GM10248 (cell line): ENCODE data around the gene CPNE9.

ENCODE experiments used
- CTCF ChIA-PET: fragments of 300-600 bp; sonication (Branson Sonifier 250); formaldehyde crosslinking; extraction: SDS; loops from one replicate; lab custom pipeline; 2021; ENCODE audit warnings: antibody characterized with exemption; lab: Yijun Ruan, JAX
- POLR2A ChIA-PET: fragments of 350-650 bp; sonication (Branson Sonifier 250); formaldehyde crosslinking; extraction: SDS; loops from one replicate; lab custom pipeline; 2020; ENCODE audit warnings: antibody characterized with exemption; lab: Yijun Ruan, JAX
- DNase-seq: peaks from one replicate; pipeline ENCODE4 v3.0.0; 2012; ENCODE audit errors: extremely low spot score
- TF ChIP-seq, protein P1 (sequence below): IDR thresholded peaks from 2 replicates; pipeline ENCODE4 v1.5.1; 2012; ENCODE audit warnings: mild to moderate bottlenecking, low read depth; ENCODE audit errors: extremely low read depth, missing control alignments, control extremely low read depth

CPNE9 gene

DNA sequence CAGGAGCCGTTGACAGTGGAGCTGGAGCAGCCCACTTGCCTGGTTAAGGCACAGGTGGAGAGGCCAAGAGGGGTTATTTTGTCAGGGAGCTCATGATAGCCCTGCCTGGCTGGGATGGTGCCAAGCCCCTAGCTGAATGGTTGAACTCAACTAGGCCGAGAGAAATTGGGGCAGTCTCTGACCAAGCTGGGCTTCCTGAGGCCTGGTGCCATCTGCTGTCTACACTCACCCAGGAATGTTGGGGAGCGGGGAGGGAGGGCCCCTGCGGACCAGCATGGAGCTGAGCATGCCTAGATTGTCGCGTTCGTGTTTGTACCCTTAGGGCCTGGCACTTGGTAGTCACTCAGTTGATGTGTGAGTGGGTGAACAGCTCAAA lies 29.1 kb downstream of the CPNE9 start:
- TF ChIP-seq, protein P1, sequence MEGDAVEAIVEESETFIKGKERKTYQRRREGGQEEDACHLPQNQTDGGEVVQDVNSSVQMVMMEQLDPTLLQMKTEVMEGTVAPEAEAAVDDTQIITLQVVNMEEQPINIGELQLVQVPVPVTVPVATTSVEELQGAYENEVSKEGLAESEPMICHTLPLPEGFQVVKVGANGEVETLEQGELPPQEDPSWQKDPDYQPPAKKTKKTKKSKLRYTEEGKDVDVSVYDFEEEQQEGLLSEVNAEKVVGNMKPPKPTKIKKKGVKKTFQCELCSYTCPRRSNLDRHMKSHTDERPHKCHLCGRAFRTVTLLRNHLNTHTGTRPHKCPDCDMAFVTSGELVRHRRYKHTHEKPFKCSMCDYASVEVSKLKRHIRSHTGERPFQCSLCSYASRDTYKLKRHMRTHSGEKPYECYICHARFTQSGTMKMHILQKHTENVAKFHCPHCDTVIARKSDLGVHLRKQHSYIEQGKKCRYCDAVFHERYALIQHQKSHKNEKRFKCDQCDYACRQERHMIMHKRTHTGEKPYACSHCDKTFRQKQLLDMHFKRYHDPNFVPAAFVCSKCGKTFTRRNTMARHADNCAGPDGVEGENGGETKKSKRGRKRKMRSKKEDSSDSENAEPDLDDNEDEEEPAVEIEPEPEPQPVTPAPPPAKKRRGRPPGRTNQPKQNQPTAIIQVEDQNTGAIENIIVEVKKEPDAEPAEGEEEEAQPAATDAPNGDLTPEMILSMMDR = no peak
- CTCF ChIA-PET = interaction anchor here (0.7 to 3.7 kb wide), 7 partner anchors 10 to 531 kb away, joined by 3 to 26 read pairs (median 4); partner anchors contain the start of gene OGG1
- no peak for DNase-seq
- POLR2A ChIA-PET = interaction anchor here (0.8 to 3.0 kb wide), 3 partner anchors 15 to 79 kb away, joined by 3 to 11 read pairs (median 4); partner anchors contain the start of gene OGG1

DNA sequence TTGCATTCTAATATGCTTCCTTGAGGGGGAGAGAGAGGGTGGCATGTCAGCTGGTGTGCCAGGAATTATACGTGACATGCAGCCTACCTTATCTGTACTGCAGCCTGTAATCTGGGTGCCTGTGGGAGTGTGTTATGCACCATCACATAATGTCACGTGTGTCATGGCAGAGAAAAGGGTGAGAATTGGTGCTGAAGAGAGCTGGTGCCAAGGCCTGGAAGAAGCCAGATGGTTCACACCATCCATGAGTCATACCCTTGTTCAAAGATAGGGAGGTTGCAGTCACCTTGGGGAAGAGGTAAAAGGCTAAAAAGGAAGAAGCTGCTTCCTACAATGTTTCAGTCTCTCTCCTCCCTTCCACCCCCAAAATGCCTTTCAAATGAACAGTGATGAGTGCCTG lies 33.2 kb downstream of the CPNE9 start:
- ChIA-PET CTCF (interaction anchor here (1.0 to 2.9 kb wide), 4 partner anchors 9 to 22 kb away, joined by 3 to 11 read pairs (median 4); no protein-coding TSS in a partner anchor), POLR2A (interaction anchor here (1.0 kb wide), 1 partner anchor 11 kb away, joined by 3 read pairs; no protein-coding TSS in a partner anchor)
- TF ChIP-seq, protein P1 = no peak
- DNase-seq = no peak

DNA sequence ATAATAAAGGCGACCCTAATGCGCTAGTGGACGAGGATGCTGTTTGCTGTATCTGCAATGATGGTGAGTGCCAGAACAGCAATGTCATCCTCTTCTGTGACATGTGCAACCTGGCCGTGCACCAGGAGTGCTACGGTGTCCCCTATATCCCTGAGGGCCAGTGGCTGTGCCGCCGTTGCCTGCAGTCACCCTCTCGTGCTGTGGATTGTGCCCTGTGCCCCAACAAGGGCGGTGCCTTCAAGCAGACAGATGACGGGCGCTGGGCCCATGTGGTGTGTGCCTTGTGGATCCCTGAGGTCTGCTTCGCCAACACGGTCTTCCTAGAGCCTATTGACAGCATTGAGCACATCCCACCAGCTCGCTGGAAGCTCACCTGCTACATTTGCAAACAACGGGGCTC lies 35.5 kb downstream of the CPNE9 start:
- POLR2A ChIA-PET = no interaction called here
- CTCF ChIA-PET = interaction anchor here (2.9 kb wide), 1 partner anchor 12 kb away, joined by 11 read pairs; no protein-coding TSS in a partner anchor

DNA sequence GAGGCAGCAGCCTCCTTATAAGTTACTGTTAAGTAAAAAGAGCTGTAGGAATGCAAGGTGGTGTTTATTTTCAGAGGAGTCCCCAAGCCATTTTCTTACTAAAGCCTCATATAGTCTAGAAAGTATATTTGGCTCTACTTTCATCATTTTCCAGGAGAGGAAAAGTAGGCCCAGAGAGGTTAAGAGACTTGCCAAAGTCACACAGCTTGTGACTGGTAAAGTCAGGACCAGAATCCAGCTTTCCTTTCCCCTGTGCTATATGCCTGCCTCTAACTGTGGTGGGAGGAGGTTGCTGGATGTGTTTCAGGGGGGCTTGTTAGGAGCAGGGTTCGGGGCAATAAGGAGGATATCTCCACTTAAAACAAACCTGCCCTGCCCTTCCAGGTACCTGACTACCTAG lies 38.9 kb downstream of the CPNE9 start:
- TF ChIP-seq, protein P1 = no peak
- no peak for DNase-seq
- CTCF ChIA-PET = interaction anchor here (5.6 kb wide), 1 partner anchor 9 kb away, joined by 26 read pairs; the partner anchor contains the start of gene BRPF1
- POLR2A ChIA-PET = no interaction called here

More for the DNA sequence above, 35.5 kb downstream of the CPNE9 start:
- no peak for DNase-seq
- TF ChIP-seq, protein P1 = no peak

DNA sequence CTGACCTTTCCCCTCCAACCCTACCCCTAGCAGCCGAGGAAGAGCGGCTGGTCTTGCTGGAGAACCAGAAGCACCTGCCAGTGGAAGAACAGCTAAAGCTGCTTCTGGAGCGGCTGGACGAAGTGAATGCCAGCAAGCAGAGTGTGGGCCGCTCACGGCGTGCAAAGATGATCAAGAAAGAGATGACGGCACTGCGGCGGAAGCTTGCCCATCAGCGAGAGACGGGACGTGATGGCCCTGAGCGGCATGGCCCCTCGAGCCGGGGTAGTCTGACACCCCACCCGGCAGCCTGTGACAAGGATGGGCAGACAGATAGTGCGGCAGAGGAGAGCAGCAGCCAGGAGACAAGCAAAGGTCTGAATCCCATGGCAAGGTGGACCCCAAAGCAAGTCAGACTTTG lies 39.9 kb downstream of the CPNE9 start:
- CTCF ChIA-PET = interaction anchor here (5.6 kb wide), 1 partner anchor 10 kb away, joined by 26 read pairs; the partner anchor contains the start of gene BRPF1
- POLR2A ChIA-PET = no interaction called here
- no peak for DNase-seq
- TF ChIP-seq, protein P1 = no peak

DNA sequence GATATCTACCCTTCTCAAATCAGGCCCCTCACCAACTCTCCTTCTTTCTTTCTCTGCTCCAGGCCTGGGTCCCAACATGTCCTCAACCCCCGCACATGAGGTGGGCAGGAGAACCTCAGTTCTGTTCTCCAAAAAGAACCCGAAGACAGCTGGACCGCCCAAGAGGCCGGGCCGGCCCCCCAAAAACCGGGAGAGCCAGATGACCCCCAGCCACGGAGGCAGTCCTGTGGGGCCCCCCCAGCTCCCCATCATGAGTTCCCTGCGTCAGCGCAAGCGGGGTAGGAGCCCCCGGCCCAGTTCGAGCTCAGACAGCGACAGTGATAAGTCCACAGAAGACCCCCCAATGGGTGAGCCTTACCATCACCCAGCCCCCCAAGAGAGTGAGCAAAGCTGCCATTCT lies 40.5 kb downstream of the CPNE9 start:
- ChIA-PET CTCF (interaction anchor here (0.9 to 5.6 kb wide), 3 partner anchors 11 to 18 kb away, joined by 3 to 26 read pairs (median 3); partner anchors contain the start of gene BRPF1), POLR2A (no interaction called here)
- no peak for DNase-seq
- TF ChIP-seq, protein P1 = no peak
